ENCODE results near the gene PPP2R5C. TPM values are rescaled to one million over a fixed set of nuclear protein-coding genes. Genes with fewer than 3 reads are reported as not detected.

The PPP2R5C gene
- total and polyA plus RNA-seq, 2 of the 4 experiments (the other 2 are of a cell fraction): 65.9 to 78.7 TPM

GRCh38 chr14:101819251-101819990 lies 57.9 kb downstream of the PPP2R5C start:
- Histone ChIP-seq H2BK15ac (ENCODE audit: low read depth, low read length) (no peak overlapping the region), H3K9me1 (ENCODE audit: insufficient read depth, low read length) (peaks cover 17% of the 10 kb centered on the region), H3K27ac (ENCODE audit: insufficient read depth, low read length) (no peak overlapping the region), H3K9ac (ENCODE audit: low read depth, low read length) (no peak overlapping the region), H4K5ac (ENCODE audit: low read depth, low read length) (no peak overlapping the region), H3K36me3 (ENCODE audit: control insufficient read depth, insufficient read depth, low read length) (peaks cover 8% of the 10 kb centered on the region; the same call in 1 of the 2 replicates), H2AK5ac (ENCODE audit: low read depth, low read length) (no peak overlapping the region), H4K20me1 (ENCODE audit: insufficient read depth, low read length) (peaks cover 79% of the 10 kb centered on the region), H3K56ac (ENCODE audit: extremely low read depth, insufficient read depth, low read length) (no peak overlapping the region), H2AFZ (replicated peaks; ENCODE audit: low read length, poor library complexity) (no peak overlapping the region), H4K91ac (ENCODE audit: insufficient read depth, low read depth, low read length) (no peak overlapping the region), H3K79me1 (ENCODE audit: low read depth in 1 of 2, low read length in 2 of 2) (peaks cover 29 to 74% of the 10 kb centered on the region in 2 experiments), H3K4me1 (ENCODE audit: control insufficient read depth, insufficient read depth, low read length) (peaks cover 8% of the 10 kb centered on the region), H3K9me3 (ENCODE audit: control insufficient read depth, insufficient read depth, low read length) (no peaks in the 10 kb centered on the region), H2BK120ac (ENCODE audit: low read depth, low read length) (no peak overlapping the region), H3K4me2 (ENCODE audit: low read depth, low read length) (no peak overlapping the region), H2AK9ac (replicated peaks; ENCODE audit: low read depth, low read length, poor library complexity) (no peak overlapping the region), H3K18ac (ENCODE audit: low read depth, low read length) (no peak overlapping the region), H4K8ac (ENCODE audit: low read depth in 2 of 2, low read length in 2 of 2) (no peak overlapping the region), H3K4ac (ENCODE audit: low read depth, low read length) (no peak overlapping the region), H2BK20ac (ENCODE audit: low read depth, low read length) (no peak overlapping the region), H3K23ac (ENCODE audit: low read depth, low read length) (no peak overlapping the region), H2BK5ac (ENCODE audit: low read depth, low read length, poor library complexity, severe bottlenecking) (no peak overlapping the region), H3K27me3 (ENCODE audit: control insufficient read depth, insufficient read depth, low read length) (no peaks in the 10 kb centered on the region), H3K14ac (replicated peaks; ENCODE audit: low read depth, low read length) (no peak overlapping the region), H3K4me3 (ENCODE audit: insufficient read depth, low read depth, low read length) (no peak overlapping the region)
- intact Hi-C loops (cut with micrococcal nuclease): no loop called here
- ChIA-PET CTCF (no interaction called here), POLR2A (ENCODE audit: unreplicated experiment) (no interaction called here)
- ATAC-seq (ENCODE audit: low read depth) (no peak), DNase-seq (no peak)
- WGBS, 2 experiments (ENCODE audit: extremely low coverage in 2 of 2, insufficient read length in 1 of 2): 93% methylated on average over 3 of the region's 16 CpGs; no CpG with 5 or more reads in 1 of the 2 experiments
- in situ Hi-C loops (cut with MboI; ENCODE audit: low sequenced_read_pairs): no loop called here
- BruUV-seq (replicated peaks): no TSS peak
- dilution Hi-C loops (cut with HindIII; ENCODE audit: low sequenced_read_pairs, unreplicated experiment): no loop called here
- no peak for TF ChIP-seq MXI1 (IDR thresholded peaks at IDR 0.05; ENCODE audit: borderline replicate concordance, low read depth, low read length)
- TF ChIP-seq FOS (IDR thresholded peaks at IDR 0.05; ENCODE audit: low read depth, low read length): no peak
- TF ChIP-seq SMC3 (IDR thresholded peaks at IDR 0.05; ENCODE audit: low read depth, low read length): no peak
- TF ChIP-seq USF2 (IDR thresholded peaks at IDR 0.05; ENCODE audit: low read depth, low read length): no peak
- no peak for TF ChIP-seq MAFK (IDR thresholded peaks at IDR 0.05; ENCODE audit: low read depth, low read length)
- no peak for TF ChIP-seq CTCF (conservative IDR thresholded peaks at IDR 0.05; ENCODE audit: low read depth, low read length)
- no peak for TF ChIP-seq RFX5 (IDR thresholded peaks at IDR 0.05; ENCODE audit: low read depth, low read length)
- no peak for TF ChIP-seq BHLHE40 (IDR thresholded peaks at IDR 0.05; ENCODE audit: low read depth, low read length)
- no peak for TF ChIP-seq MAZ (IDR thresholded peaks at IDR 0.05; ENCODE audit: borderline replicate concordance, low read depth, low read length)
- TF ChIP-seq RCOR1 (IDR thresholded peaks at IDR 0.05; ENCODE audit: insufficient replicate concordance, low read length): no peak
- no peak for TF ChIP-seq CEBPB (IDR thresholded peaks at IDR 0.05; ENCODE audit: low read depth, low read length)
- no peak for TF ChIP-seq NFE2L2 (IDR thresholded peaks at IDR 0.05; ENCODE audit: low read depth, low read length)
- TF ChIP-seq CHD1 (IDR thresholded peaks at IDR 0.05; ENCODE audit: low read depth, low read length): no peak
- no peak for TF ChIP-seq RAD21 (IDR thresholded peaks at IDR 0.05; ENCODE audit: low read length)
- no peak for TF ChIP-seq POLR2A (IDR thresholded peaks at IDR 0.05; ENCODE audit: low read depth, low read length)
- TF ChIP-seq, protein P1, sequence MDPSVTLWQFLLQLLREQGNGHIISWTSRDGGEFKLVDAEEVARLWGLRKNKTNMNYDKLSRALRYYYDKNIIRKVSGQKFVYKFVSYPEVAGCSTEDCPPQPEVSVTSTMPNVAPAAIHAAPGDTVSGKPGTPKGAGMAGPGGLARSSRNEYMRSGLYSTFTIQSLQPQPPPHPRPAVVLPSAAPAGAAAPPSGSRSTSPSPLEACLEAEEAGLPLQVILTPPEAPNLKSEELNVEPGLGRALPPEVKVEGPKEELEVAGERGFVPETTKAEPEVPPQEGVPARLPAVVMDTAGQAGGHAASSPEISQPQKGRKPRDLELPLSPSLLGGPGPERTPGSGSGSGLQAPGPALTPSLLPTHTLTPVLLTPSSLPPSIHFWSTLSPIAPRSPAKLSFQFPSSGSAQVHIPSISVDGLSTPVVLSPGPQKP (IDR thresholded peaks at IDR 0.05; ENCODE audit: borderline replicate concordance, low read depth, low read length): no peak
